WTC11 (cell line): ENCODE results near the gene ST6GAL1. TPM values are rescaled to one million over a fixed set of nuclear protein-coding genes. Genes with fewer than 3 reads are reported as not detected.
"Not testable (repeated sequence)": the region's sequence is repeated elsewhere in the genome, so short reads cannot be mapped to it uniquely, and the experiment has no call there.

Experiments used
- ATAC-seq: fragments of 200-7000 bp; cut with Tn5 transposase; 2 replicates; pipeline ENCODE4 v1.10.0; 2021; ENCODE audit warnings: mild to moderate bottlenecking, moderate library complexity
- CTCF ChIA-PET: fragments of 300-600 bp; sonication (Branson Sonifier 250); formaldehyde crosslinking; loops from one replicate; lab custom pipeline; 2021; ENCODE audit warnings: antibody characterized with exemption; lab: Charles Lee
- POLR2A ChIA-PET: fragments of 350-600 bp; sonication (Branson Sonifier 250); formaldehyde crosslinking; loops from one replicate; lab custom pipeline; 2021; ENCODE audit warnings: antibody characterized with exemption; lab: Charles Lee
- DNase-seq: peaks from one replicate; pipeline ENCODE4 v3.0.0; 2021; ENCODE audit warnings: low spot score
- H3K27ac Mint-ChIP-seq: 2 replicates; pipeline ENCODE4 v1.8.0; 2021; ENCODE audit warnings: mixed read lengths
- H3K27me3 Mint-ChIP-seq: 2 replicates; pipeline ENCODE4 v1.8.0; 2021; ENCODE audit warnings: low read depth, mild to moderate bottlenecking, moderate library complexity, mixed read lengths
- H3K36me3 Mint-ChIP-seq: 2 replicates; pipeline ENCODE4 v1.8.0; 2021; ENCODE audit warnings: mixed read lengths
- H3K4me1 Mint-ChIP-seq: 2 replicates; pipeline ENCODE4 v1.8.0; 2022; ENCODE audit warnings: mixed read lengths
- H3K4me3 Mint-ChIP-seq: 2 replicates; pipeline ENCODE4 v1.8.0; 2021; ENCODE audit warnings: mild to moderate bottlenecking, moderate library complexity, mixed read lengths
- H3K9me3 Mint-ChIP-seq: 2 replicates; pipeline ENCODE4 v1.8.0; 2021; ENCODE audit warnings: mixed read lengths
- ARID4B ChIP-seq: sonication (generic); formaldehyde crosslinking; IDR thresholded peaks from 2 replicates; pipeline ENCODE4 v1.8.0; 2023; ENCODE audit warnings: missing genetic modification reagents, mild to moderate bottlenecking, borderline replicate concordance
- E2F4 ChIP-seq: sonication (generic); formaldehyde crosslinking; IDR thresholded peaks from 2 replicates; pipeline ENCODE4 v1.8.1; 2022; ENCODE audit warnings: low read depth, mild to moderate bottlenecking, moderate library complexity, missing genetic modification reagents, borderline replicate concordance
- E2F5 ChIP-seq: sonication (generic); formaldehyde crosslinking; IDR thresholded peaks from 2 replicates; pipeline ENCODE4 v1.8.1; 2022; ENCODE audit warnings: mild to moderate bottlenecking, moderate library complexity, missing genetic modification reagents
- ETV6 ChIP-seq: sonication (generic); formaldehyde crosslinking; IDR thresholded peaks from 2 replicates; pipeline ENCODE4 v1.8.1; 2022; ENCODE audit warnings: mild to moderate bottlenecking, missing genetic modification reagents
- FOXK1 ChIP-seq: sonication (generic); formaldehyde crosslinking; IDR thresholded peaks from 2 replicates; pipeline ENCODE4 v1.8.0; 2022; ENCODE audit warnings: mild to moderate bottlenecking, moderate library complexity, missing genetic modification reagents
- GABPB1 ChIP-seq: sonication (generic); formaldehyde crosslinking; IDR thresholded peaks from 2 replicates; pipeline ENCODE4 v1.8.1; 2023; ENCODE audit warnings: mild to moderate bottlenecking, missing genetic modification reagents
- MXD4 ChIP-seq: fragments of 250-450 bp; sonication (Bioruptor Pico); IDR thresholded peaks from 2 replicates; pipeline ENCODE4 v1.8.0; 2021; ENCODE audit warnings: mild to moderate bottlenecking, moderate library complexity, borderline replicate concordance
- NFE2L1 ChIP-seq: sonication (generic); formaldehyde crosslinking; IDR thresholded peaks from 2 replicates; pipeline ENCODE4 v1.8.1; 2023; ENCODE audit warnings: missing genetic modification reagents
- NFYB ChIP-seq: sonication (generic); formaldehyde crosslinking; conservative IDR thresholded peaks from 2 replicates; pipeline ENCODE4 v1.8.0; 2022; ENCODE audit warnings: low read depth, missing genetic modification reagents
- NR3C1 ChIP-seq: sonication (generic); formaldehyde crosslinking; conservative IDR thresholded peaks from 2 replicates; pipeline ENCODE4 v1.8.1; 2023; ENCODE audit warnings: low read depth, mild to moderate bottlenecking, missing genetic modification reagents
- RORB ChIP-seq: fragments of 250-450 bp; sonication (Bioruptor Pico); IDR thresholded peaks from 2 replicates; pipeline ENCODE4 v1.9.0; 2021; ENCODE audit warnings: mild to moderate bottlenecking
- SOX15 ChIP-seq: fragments of 250-450 bp; sonication (Bioruptor Pico); IDR thresholded peaks from 2 replicates; pipeline ENCODE4 v1.9.0; 2021; ENCODE audit warnings: mild to moderate bottlenecking
- TEAD4 ChIP-seq: sonication (generic); formaldehyde crosslinking; IDR thresholded peaks from 2 replicates; pipeline ENCODE4 v1.8.0; 2022; ENCODE audit warnings: mild to moderate bottlenecking, missing genetic modification reagents
- USF2 ChIP-seq: sonication (generic); formaldehyde crosslinking; IDR thresholded peaks from 2 replicates; pipeline ENCODE4 v1.8.1; 2023; ENCODE audit warnings: mild to moderate bottlenecking, missing genetic modification reagents, moderate library complexity
- ZNF121 ChIP-seq: sonication (generic); formaldehyde crosslinking; IDR thresholded peaks from 2 replicates; pipeline ENCODE4 v1.8.0; 2023; ENCODE audit warnings: missing genetic modification reagents
- ZNF425 ChIP-seq: fragments of 250-450 bp; sonication (Bioruptor Pico); conservative IDR thresholded peaks from 2 replicates; pipeline ENCODE4 v1.9.0; 2021; ENCODE audit warnings: mild to moderate bottlenecking
- ZNF532 ChIP-seq: fragments of 250-450 bp; sonication (Bioruptor Pico); IDR thresholded peaks from 2 replicates; pipeline ENCODE4 v1.9.0; 2021; ENCODE audit warnings: mild to moderate bottlenecking, borderline replicate concordance
- total RNA-seq: library from RNA; stranded (reverse); gene quantifications from 3 replicates; pipeline ENCODE4 v1.2.3, GENCODE V29; 2021

Gene ST6GAL1
- total RNA-seq, 1 experiment from 2014 or later, result 87.5 TPM

- Mint-ChIP-seq H3K4me3 (no peak overlapping the region), H3K27me3 (peaks cover 3% of the 10 kb centered on the region; the same call in 1 of the 2 replicates), H3K4me1 (peaks cover 24% of the 10 kb centered on the region), H3K9me3 (peaks cover 19% of the 10 kb centered on the region), H3K27ac (no peak overlapping the region), H3K36me3 (0 out of 2 replicates have a peak, but pooled peaks cover 3% of the 10 kb centered on the region)
- ChIA-PET POLR2A (no interaction called here), CTCF (no interaction called here)
- no peak for DNase-seq
- ATAC-seq, result peak; percentile 63
- no peak for TF ChIP-seq ETV6 (CRISPR knock-in tag)
- TF ChIP-seq MXD4 (CRISPR knock-in tag), result no peak
- TF ChIP-seq ZNF121 (CRISPR knock-in tag), result peak; percentile 24; the same call in 1 of the 2 replicates
- TF ChIP-seq SOX15 (CRISPR knock-in tag), result no peak
- TF ChIP-seq NFE2L1 (CRISPR knock-in tag), result no peak
- no peak for TF ChIP-seq TEAD4
- no peak for TF ChIP-seq ZNF425 (CRISPR knock-in tag)
These were observed 28.2 kb upstream of the ST6GAL1 start for GRCh38 chr3:186902154-186902553.

DNA sequence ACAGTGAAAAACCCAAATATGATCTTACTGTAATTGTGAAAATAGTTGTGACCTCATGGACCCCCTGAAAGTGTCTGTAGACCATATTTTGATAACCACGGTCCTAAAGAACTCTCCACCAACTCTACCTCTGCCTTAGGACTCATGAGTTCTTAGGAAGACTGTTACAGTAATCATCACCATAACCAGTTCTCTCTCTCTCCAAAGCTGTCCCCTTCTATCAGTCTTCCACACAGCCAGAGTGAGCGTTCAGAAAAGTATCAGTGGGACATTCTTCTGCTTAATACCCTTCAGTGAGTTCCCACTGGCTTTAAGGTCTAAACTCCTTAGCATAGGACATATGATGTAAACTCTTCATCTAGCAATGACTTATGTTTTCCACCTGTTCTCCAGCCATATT, 27.6 kb upstream of the ST6GAL1 start:
- POLR2A ChIA-PET, result no interaction called here
- Mint-ChIP-seq H3K36me3 (peaks cover 3% of the 10 kb centered on the region; the same call in 1 of the 2 replicates), H3K27me3 (peaks cover 3% of the 10 kb centered on the region; the same call in 1 of the 2 replicates), H3K4me1 (peaks cover 19% of the 10 kb centered on the region), H3K4me3 (no peak overlapping the region), H3K27ac (no peak overlapping the region), H3K9me3 (peaks cover 24% of the 10 kb centered on the region)
- ATAC-seq (no peak), DNase-seq (no peak)
- CTCF ChIA-PET, result no interaction called here
- no peak for TF ChIP-seq ARID4B (CRISPR knock-in tag)
- no peak for TF ChIP-seq E2F4 (CRISPR knock-in tag)
- TF ChIP-seq RORB (CRISPR knock-in tag), result no peak
- TF ChIP-seq FOXK1 (CRISPR knock-in tag), result no peak
- no peak for TF ChIP-seq NFYB
- TF ChIP-seq GABPB1, result no peak
- TF ChIP-seq ETV6 (CRISPR knock-in tag), result no peak
- TF ChIP-seq USF2 (CRISPR knock-in tag), result no peak
- no peak for TF ChIP-seq E2F5 (CRISPR knock-in tag)
- TF ChIP-seq NR3C1 (CRISPR knock-in tag), result no peak
- TF ChIP-seq ZNF532 (CRISPR knock-in tag), result no peak

GRCh38 chr3:186903676-186904075, 26.6 kb upstream of the ST6GAL1 start:
- CTCF ChIA-PET, H3K36me3 Mint-ChIP-seq, ATAC-seq, DNase-seq, H3K27me3 Mint-ChIP-seq, H3K27ac Mint-ChIP-seq, POLR2A ChIA-PET, H3K4me3 Mint-ChIP-seq: not testable (repeated sequence)
- peaks cover 31% of the 10 kb centered on the region for H3K9me3 Mint-ChIP-seq
- H3K4me1 Mint-ChIP-seq, result peaks cover 22% of the 10 kb centered on the region
